ENCODE data around the gene SLF2.
"Not testable (repeated sequence)": the region's sequence is repeated elsewhere in the genome, so short reads cannot be mapped to it uniquely, and the experiment has no call there.

The SLF2 gene

GRCh38 chr10:100967332-100967731 lies 54.6 kb downstream of the SLF2 start:
- no peak for DNase-seq

GRCh38 chr10:100968062-100968736 lies 55.4 kb downstream of the SLF2 start:
- DNase-seq, result no peak

- no peak for DNase-seq
Observed at GRCh38 chr10:100968863-100969186, 56.1 kb downstream of the SLF2 start.

DNA sequence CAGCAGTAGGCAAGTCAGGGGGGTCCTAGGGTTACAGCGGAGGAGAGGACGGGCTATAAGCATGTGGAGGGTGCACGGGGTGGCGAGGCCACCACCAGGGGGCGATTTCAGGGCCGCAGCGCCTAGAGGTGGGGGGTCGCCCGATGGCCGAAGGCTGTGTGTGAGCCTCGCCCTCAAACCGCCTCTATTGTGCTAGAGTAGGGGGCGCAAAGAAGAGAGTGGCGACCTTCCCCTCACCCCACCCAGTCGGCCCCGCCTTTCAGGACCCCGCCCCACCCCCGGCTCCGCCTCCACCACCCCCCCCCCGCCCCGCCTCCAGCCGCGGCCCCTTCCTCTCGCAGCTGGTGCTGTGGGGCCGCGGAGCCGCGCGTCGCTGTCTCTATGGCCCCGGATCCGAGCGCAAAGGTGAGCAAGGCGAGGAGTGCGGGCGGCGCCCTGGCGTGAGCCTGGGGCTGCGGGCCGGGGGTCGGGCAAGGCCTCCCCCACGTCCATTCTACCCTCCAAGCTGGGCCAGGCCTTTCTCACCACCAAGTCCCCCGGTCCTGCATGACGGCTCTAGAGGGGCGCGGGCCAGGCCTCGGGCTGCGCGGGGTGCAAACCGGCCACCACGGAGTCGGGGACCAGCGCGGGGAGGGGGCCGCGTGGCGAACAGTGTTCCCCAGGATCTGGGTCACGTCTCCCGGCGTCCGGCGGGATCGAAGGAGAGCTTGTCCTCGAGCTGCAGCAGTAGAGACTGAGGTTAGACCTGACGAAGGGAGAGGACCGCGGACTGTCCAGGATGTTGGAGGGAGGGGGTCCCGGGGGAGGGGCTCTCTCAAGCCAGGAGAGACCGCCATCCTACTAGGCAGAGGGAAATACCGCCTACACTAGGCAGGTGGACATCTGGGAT lies 56.7 kb downstream of the SLF2 start, which contains the start of gene SEMA4G:
Gene SEMA4G (plus strand): TSS at position 318 of the 889 bp plus-strand sequence. CDS start 3,409 bp downstream, outside the sequence.
- DNase-seq, result no peak

DNA sequence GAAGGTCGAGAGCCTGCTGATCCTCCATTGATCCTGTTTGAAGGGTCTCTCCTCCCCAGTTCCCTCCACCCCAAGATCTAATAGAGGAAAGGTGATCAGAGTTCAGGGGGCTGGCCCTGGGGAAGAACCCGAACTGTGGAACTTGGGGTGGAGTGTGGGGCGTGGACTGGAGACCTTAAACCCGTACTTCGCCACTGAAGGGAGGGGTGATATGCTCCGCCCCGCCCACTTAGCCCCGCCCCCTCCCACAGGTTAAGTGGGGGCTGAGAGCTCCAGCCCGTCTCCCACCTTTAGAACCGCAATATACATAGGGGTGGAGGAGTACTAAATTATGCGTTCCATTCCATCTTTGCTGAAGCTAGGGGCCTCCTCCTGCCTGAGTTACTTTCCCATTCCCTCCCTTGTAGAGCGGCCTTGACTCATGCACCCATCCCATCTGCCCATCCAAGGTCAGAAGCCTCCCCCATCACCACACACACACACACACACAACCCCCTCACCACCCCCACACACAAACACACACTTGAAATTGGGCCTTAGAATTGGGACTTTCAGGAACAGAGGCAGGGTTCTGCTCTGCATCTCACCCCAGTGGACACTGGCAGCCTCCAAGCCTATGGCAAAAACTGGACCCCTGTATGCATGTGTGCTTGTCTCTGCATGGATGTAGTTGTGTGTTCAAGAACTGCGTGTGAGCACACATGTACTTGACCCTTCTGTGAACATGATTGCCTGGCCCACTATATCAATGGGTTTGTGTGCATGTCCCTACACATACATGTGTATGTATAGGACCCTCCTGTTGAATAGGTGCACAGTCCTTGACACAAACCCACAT lies 57.5 kb downstream of the SLF2 start:
- no peak for DNase-seq

DNA sequence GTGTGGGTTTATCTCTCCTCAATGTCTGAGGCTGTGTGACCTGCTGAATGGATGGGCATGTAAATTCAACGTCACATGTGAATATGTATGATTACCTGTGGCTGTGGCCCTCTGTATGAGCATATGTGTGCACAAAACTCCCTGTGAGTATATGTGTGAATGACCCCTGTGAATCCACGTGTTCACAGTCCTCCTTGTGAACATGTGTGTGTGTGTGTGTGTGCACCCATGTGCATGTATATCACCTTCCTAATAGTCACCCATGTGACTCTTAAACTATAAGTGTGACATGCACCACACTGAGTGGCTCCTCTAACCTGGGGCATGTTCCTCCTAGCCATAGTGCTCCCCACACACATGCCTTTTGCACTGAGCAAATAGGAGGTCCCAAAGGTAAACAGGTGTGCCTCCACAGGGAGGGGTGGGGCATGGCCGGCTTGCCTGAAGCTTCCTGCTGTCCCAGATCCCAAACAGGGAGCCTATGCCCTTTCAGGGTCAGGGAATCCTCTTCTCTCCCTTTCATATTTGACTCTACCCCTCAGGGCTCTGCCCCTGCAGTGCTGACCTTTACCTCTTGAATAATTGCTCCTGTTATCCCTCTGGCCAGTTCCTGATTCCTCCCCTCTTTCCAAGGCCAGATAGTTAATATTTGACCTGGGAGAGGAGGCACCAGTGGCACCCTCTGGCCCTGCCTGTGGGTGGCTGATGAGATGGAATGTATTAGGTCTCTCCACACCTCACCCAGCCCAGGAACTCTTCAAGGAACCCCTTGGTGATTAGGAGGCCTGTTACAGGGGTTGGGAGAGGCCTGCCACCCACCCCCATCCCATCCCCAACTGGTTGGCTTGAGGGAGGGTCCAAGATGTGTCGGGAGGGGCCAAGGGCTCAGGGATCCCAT lies 58.4 kb downstream of the SLF2 start:
- no peak for DNase-seq

DNA sequence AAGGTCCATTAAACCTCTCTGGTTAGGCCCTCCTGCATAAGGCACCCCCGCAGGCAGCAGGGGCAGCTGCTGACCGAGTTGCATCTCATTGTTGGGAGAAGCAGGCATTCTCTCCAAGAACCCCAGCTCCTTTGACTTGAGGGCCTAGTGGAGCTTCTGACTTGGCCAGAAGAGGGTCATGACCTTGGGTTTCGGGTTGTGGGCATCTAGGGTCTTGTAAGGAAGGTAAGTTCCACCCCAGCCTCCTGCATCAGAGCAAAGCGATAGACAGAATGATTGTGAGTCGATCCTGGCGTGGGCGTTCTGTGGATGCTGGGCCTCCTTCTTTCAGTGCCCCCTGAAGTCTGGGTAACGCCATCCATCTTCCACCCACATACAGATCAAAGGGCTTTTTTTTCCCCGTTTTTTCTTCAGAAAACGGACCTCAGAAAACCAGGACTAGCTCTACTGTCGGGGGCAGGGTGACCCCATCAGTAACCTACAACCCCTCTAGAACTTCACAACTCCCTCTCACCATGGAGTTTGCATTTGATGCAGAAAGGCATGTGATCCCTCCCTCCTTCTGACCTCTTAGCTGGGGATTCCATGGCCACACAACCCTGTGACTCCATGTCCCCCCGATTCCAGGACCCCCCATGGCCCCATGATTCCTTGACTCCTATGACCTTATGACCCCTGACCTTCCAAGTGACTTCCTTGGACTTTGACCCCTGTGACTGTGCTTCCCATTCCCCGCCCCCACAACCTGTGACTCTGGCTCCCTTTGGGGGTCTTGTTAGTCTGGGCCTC lies 59.5 kb downstream of the SLF2 start:
- DNase-seq, result no peak

DNA sequence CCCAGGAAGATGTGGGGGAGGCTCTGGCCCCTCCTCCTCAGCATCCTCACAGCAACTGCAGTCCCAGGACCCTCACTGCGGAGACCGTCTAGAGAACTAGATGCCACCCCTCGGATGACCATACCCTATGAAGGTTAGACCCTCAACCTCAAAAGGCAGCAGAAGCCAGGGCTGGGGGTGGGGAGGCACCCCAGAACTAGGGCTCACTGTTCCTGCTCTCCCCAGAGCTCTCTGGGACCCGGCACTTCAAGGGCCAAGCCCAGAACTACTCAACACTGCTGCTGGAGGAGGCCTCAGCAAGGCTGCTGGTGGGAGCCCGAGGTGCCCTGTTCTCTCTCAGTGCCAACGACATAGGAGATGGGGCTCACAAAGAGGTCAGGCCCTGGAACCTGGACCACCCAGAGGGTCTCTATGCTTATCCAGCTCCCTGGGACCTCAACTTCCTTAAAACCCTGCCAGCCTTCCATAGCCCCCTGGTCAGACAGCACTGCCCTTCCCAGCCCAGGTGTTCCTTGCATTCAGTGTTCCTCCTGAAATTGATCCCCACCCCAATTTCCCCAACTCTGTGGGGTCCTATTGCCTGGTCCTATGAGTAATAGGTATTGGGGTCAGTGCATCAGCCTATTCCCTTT lies 60.3 kb downstream of the SLF2 start:
- DNase-seq, result no peak

DNA sequence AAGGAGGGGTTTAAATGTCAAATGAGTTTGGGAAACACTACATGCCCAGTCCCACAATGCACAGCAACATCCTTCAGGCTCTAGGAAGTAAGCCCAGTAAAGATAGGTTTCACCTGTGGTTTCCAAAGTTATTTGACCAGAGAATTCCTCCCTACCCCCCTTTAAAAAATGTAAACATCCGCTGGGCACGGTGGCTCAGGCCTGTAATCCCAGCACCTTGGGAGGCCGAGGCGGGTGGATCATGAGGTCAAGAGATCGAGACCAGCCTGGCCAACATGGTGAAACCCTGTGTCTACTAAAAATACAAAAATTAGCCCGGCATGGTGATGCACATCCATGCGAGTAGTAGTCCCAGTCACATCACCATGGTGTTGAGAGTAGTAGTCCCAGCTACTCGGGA lies 62.6 kb downstream of the SLF2 start:
- DNase-seq, result not testable (repeated sequence)

- DNase-seq, result no peak
Observed at GRCh38 chr10:100976906-100977305, 64.1 kb downstream of the SLF2 start.

DNA sequence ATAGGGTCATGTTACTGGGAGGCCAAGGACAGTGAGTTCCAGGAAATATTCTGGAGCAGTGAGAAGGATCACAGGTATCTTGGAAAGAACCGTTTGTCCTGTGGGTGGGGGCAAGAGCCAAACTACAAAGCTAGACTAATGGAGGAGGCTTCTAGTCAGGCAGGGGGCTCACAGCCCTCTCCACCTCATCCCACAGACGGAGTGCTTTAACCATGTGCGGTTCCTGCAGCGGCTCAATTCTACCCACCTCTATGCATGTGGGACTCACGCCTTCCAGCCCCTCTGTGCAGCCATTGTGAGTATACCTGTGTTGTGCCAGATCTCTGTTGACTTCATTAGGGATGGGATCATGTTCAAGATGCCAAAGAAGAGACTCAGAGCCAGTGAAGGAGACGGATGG lies 64.7 kb downstream of the SLF2 start:
- no peak for DNase-seq

GRCh38 chr10:100978121-100978900 lies 65.5 kb downstream of the SLF2 start:
- DNase-seq, result no peak

DNA sequence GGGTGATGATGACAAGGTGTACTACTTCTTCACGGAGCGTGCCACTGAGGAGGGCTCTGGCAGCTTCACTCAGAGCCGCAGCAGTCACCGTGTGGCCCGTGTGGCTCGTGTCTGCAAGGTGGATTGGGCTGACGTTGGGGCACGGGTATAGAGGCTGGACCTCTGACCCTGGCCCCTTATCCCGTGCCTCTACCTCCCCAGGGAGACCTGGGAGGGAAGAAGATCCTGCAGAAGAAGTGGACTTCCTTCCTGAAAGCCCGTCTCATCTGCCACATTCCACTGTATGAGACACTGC lies 66.1 kb downstream of the SLF2 start:
- DNase-seq, result no peak

GRCh38 chr10:100979791-100980272 lies 67.1 kb downstream of the SLF2 start:
- no peak for DNase-seq

DNA sequence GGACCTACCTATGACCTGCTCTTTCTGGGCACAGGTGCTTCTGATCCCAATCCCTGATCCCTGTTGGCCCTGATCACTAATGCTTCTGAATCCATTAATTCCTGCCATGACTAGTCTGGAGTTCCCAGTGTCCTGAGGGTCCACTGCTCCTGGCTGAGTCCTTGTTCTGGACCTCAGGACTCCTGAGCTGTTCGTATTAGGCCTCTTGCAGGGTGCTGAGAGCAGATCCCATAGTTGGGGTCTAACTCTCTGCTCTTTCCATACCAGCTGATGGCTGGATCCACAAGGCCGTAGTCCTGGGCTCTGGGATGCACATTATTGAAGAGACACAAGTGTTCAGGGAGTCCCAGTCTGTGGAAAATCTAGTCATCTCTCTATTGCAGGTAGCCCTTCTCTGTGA lies 67.5 kb downstream of the SLF2 start:
- DNase-seq, result no peak

GRCh38 chr10:100980711-100981110 lies 67.9 kb downstream of the SLF2 start:
- DNase-seq, result no peak

- DNase-seq, result no peak
Observed at GRCh38 chr10:100981178-100981772, 68.5 kb downstream of the SLF2 start.

DNA sequence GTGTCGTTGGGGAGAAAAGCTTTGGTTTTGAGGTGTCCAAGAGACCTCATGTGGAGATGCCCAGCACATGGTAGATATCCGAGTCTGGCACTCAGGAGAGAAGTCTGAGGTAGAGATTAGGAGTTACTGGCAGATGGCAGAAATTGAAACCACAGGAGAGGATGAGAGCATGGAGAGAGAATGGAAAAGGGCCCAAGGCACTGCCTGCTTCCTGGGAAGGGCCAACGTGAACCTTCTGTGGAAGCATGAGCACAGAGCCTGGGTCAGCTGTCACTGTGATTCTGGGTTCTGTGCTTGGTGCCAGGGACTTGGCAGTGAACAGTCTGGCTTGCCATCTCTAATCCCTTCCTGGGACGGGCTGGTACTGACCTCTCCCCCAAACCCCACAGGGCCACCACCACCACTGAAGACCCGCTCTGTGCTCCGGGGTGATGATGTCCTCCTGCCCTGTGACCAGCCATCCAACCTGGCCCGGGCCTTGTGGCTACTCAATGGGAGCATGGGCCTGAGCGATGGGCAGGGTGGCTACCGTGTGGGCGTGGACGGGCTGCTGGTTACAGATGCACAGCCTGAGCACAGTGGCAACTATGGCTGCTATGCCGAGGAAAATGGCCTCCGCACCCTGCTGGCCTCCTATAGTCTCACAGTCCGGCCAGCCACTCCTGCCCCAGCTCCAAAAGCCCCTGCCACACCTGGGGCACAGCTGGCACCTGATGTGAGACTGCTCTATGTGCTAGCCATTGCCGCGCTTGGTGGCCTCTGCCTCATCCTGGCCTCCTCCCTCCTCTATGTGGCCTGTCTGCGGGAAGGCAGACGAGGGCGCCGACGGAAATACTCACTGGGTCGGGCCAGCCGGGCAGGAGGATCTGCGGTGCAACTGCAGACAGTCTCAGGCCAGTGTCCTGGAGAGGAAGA lies 70.4 kb downstream of the SLF2 start:
- DNase-seq, result no peak
